Measurements from ENCODE around the gene PMPCA.

GRCh38 chr9:136429075-136429628 is 18.7 kb downstream of the PMPCA start:
- TF ChIP-seq TAF7 (optimal IDR thresholded peaks at IDR 0.05; ENCODE audit: borderline replicate concordance, low read depth, low read length) (no peak), TBP (IDR thresholded peaks at IDR 0.05; ENCODE audit: low read depth, low read length) (no peak), POLR2A (IDR thresholded peaks at IDR 0.05; ENCODE audit: control extremely low read depth in 1 of 2, low read depth in 2 of 2, low read length in 2 of 2) (no peak), NRF1 (IDR thresholded peaks at IDR 0.05; ENCODE audit: low read depth, low read length) (no peak)
- TF ChIP-seq, protein P1, sequence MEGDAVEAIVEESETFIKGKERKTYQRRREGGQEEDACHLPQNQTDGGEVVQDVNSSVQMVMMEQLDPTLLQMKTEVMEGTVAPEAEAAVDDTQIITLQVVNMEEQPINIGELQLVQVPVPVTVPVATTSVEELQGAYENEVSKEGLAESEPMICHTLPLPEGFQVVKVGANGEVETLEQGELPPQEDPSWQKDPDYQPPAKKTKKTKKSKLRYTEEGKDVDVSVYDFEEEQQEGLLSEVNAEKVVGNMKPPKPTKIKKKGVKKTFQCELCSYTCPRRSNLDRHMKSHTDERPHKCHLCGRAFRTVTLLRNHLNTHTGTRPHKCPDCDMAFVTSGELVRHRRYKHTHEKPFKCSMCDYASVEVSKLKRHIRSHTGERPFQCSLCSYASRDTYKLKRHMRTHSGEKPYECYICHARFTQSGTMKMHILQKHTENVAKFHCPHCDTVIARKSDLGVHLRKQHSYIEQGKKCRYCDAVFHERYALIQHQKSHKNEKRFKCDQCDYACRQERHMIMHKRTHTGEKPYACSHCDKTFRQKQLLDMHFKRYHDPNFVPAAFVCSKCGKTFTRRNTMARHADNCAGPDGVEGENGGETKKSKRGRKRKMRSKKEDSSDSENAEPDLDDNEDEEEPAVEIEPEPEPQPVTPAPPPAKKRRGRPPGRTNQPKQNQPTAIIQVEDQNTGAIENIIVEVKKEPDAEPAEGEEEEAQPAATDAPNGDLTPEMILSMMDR (IDR thresholded peaks at IDR 0.05; ENCODE audit: control extremely low read depth in 1 of 3, insufficient read depth in 1 of 3, low read depth in 1 of 3, low read length in 3 of 3): no peak

All from H1 (cell line).